GM21528 (cell line): ENCODE data around the gene MINAR1.

Experiments used
- ATAC-seq: cut with Tn5 transposase; IDR thresholded peaks from one replicate; pipeline ENCODE4 v1.9.1; 2021; ENCODE audit warnings: mild to moderate bottlenecking, moderate library complexity; ENCODE audit not compliant: unreplicated experiment, low FRiP score

MINAR1 gene

DNA sequence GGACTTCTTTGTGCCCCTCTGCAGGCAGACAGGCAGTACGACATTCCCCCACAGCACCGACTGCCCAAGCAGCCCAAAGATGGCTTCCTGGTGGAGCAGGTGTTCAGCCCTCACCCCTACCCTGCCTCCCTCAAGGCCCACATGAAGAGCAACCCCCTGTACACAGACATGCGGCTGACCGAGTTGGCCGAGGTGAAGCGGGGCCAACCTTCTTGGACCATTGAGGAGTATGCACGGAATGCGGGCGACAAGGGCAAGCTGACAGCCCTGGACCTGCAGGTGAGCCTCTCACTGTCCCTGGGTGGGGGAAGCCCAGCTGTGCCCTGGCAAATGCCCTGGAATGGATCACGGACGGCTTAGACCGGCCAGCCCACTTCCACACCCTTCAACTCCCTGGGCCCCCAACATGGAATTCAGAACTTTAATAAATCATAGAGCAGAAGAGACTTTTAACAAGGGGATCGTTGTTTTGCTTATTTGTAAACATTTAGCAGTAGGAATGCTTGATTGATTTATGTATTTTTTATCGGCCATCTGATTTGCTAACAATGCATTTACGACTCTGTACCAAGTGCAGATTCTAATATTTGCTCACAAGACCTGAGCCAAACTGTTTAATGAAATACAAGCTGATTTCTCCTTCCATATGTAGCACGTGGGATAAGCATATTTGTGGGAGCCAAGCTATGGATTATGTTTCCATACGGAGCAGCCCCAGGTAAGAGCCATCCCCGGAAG lies 31.1 kb downstream of the MINAR1 start:
- ATAC-seq, result no peak

DNA sequence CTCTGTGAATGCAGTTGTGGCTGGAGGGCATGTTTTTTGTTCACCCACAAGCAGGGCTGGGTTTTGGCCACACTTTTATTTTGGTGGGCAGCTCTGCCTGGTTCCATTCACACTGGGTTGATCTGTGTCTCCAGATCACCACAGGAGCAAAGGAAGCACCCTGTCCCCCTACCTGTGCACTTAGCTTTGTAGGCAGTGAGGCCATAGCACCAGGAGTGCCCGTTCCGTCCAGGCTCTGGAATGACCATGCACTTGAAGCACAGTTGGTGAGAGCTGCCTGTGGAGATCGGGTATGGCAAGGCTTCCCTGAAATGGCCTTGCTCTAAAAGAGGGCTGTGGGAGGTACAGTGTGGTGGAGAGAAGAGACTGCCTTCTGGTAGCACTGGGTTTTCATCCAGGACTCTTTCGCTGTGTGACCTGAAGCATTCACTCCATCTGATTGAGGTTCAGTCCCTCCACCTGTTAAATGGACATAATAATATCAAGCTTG lies 31.7 kb downstream of the MINAR1 start:
- no peak for ATAC-seq

DNA sequence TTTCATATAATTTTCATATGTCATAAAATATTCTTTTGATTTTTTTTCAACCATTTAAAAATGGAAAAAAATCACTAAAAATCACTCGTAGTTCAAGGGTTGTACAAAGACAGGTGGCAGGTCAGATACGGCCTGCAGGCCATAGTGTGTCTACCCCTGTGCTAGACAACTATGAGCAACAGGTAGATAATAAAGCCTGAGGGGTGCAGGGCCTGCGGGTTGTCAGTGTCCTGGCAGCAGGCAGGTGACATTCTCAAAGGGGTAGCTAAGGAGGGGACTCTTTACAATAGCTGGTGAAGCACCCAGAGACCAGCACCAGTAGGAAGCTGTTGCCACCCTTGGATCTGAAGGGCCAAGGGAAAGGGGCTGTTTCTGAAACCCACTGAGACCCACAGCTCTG lies 34.4 kb downstream of the MINAR1 start:
- ATAC-seq, result no peak

DNA sequence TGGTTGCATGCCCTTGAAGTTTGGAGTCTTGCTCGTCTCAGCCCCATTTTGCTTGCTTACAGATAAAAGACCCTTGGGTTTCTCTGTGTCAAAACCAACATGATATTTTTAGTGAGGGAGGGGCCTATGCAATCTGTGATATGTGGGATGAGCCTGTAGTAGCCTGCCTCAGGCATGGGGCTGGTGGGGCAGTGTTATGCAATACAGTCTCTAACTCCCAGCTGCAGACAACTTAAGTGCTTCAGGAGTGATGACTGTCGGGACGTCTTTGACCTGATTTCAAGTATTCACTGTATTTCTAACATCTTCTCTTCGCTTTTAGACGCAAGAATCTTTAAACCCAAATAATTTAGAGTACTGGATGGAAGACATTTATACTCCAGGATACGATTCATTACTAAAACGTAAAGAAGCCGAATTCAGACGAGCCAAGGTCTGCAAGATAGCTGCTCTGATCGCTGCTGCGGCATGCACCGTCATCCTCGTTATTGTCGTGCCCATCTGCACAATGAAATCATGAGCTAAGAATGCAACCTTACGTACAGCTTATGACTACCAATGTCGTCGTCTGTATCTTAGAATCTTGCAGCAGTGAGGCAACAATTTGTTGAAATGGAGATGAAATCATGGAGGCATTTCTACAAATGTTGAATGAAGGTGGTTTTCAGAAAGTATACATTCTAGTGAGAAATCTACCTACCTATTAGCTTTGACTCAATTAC lies 35.9 kb downstream of the MINAR1 start:
- no peak for ATAC-seq

DNA sequence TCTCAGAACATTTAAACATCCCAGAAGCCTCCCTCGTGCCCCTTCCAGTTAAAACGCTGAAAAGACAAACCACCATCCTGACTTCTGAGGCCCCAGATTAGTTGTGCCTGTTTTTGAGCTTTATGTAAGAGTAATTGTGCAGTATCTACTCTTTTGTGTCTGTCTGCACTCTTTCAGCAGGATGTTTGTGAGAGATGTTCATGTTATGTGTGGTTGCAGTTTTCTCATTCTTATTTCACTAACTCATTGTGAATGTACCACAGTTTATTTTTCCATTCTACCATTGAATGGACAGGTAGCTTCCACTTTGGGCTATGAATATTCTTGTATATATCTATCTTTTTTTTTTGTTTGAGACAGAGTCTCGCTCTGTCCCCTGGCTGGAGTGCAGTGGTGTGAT lies 40.3 kb downstream of the MINAR1 start:
- ATAC-seq, result no peak

DNA sequence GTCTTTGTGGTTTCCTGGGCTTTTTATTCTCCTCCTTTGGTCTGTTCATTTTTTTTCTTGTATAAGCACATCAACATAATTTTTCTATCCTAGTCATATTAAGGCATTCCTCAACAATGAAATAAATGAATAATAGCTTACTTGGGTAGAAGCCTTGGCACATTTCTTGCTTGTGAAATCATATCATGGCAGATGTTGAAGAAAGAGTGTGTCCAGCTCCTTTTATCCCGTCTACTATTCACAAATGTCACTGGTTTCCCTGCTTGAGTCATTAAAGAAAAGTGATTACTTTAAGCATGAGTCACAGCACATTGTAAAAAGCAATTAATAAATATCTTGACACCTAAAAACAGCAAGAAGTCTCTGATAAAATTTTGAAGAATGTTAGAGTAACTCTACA lies 42.1 kb downstream of the MINAR1 start:
- no peak for ATAC-seq

DNA sequence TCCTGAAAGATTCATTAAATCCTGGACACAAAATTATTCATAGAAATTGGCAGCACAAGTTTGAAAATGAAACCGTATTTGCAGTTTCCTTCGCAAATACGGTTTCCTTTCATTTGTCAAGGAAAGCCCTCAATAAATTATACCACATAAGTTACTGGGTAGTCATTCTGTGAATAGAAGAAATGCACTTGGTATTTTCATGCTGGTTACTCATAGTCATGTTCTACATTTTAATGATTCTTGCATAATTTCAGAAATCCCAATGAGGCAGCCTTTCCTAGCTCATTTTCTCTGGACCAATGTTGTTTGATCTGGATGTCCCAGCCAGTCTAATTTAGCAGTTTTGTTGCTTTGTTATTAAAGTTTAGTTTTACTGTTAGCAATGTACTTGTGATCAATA lies 43.2 kb downstream of the MINAR1 start:
- no peak for ATAC-seq

DNA sequence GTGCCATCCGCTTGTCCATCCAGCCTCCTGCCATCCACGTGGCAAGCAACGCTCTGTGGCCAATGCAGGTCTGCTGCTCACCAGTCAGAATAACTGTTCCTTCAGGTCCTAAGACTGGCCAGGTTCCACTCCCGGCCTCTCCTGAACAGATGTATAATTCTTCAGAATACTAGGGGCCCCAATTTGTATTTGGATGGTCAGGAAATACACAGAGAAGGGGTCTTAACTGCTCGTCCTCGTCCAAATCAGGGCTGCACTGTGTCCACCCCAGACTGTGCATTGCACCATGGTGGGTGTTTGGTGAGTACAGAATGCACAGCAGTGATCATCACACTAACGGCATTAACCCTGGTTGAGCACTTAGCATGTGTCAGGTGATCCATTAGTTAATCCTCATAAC lies 46.0 kb downstream of the MINAR1 start:
- no peak for ATAC-seq

DNA sequence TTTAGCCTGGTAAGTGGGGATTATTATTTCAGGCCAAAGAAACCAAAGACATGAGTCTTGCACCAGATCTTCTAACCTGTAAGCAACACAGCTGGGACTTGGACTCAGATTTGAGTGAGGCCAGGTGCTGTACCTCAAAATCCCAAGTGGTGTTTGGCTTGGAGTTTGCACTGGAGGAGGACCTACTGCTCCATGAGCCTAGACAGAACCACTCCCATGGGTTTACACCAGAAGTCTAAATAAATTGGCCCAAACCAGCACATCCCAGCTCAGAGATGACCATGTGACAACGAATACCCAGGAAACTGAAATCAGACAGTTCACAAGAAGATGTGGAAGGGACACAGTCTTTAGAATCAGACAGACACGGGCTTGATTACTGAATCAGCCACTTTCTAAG lies 47.5 kb downstream of the MINAR1 start:
- no peak for ATAC-seq

DNA sequence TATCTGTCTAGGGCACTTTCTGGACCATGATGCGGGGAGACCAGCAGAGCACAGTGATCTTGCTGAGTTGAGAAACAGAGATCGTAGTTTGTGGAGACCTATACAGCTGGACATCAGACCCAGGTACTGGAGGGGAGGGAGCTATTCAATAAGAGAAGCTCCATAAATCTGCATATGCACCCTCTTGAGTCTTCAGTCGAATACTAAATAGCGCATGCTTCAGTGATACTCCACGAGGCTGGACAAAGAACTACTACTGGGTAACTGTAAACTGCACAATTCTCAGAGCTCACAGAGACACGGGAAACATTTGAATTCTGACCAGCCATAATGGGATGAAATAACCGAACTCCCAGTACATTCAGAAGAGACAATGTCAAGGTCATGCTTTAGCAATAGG lies 49.7 kb downstream of the MINAR1 start:
- no peak for ATAC-seq
